ENCODE measurements around the gene PPM1L. TPM values are rescaled to one million over a fixed set of nuclear protein-coding genes. Genes with fewer than 3 reads are reported as not detected.

The PPM1L gene
- total and polyA plus RNA-seq, 10 of the 15 experiments (the other 5 are each of a cell fraction or from before 2014, with no cell fraction given), result under 0.01 to 0.33 (median 0.06) TPM; not detected in 1

DNA sequence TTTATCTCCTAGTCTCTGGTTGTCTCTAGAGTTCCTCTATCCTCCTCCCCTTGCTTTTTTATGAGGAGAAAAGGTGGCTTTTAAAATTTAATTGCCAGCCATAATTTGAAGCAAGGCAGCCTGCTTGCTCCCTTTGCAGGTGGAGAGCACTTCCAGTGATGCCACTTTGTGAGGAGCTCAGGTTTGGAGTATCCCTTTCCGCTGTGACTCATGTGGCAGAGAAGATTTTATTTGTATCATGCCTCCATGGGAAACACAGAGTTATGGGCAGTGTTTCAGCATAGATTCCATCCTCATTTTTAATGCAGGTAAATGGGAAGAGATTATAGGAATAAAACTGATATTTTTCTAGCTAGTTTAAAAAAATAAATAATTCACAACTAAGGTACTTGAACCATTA is 7.0 kb downstream of the PPM1L start:
- Histone ChIP-seq H3K9me3 (replicated peaks; ENCODE audit: control insufficient read depth, insufficient read depth, low read length) (no peaks in the 10 kb centered on the region), H3K4me2 (ENCODE audit: control insufficient read depth, insufficient read depth) (no peak overlapping the region), H2AFZ (ENCODE audit: control insufficient read depth, low read depth, low read length) (no peak overlapping the region), H4K20me1 (ENCODE audit: control insufficient read depth, insufficient read depth) (no peaks in the 10 kb centered on the region), H3K79me2 (ENCODE audit: control insufficient read depth, insufficient read depth, low read length) (no peaks in the 10 kb centered on the region), H3K4me3 (no peak overlapping the region), H3K27me3 (replicated peaks in 1 of 2; ENCODE audit: control insufficient read depth in 2 of 2, insufficient read depth in 2 of 2, low read length in 1 of 2) (peaks cover 0 to 3% of the 10 kb centered on the region in 2 experiments; a peak in 1 of 4 replicates), H3K36me3 (ENCODE audit: control insufficient read depth in 2 of 2, insufficient read depth in 2 of 2, low read length in 1 of 2) (no peaks in the 10 kb centered on the region), H3K27ac (ENCODE audit: control insufficient read depth, insufficient read depth) (no peak overlapping the region), H3K9ac (ENCODE audit: control insufficient read depth, insufficient read depth, low read length) (no peak overlapping the region), H3K4me1 (ENCODE audit: control insufficient read depth, insufficient read depth, low read length) (no peaks in the 10 kb centered on the region)
- POLR2A ChIA-PET, result no interaction called here
- 93% methylated on average over 1 of the region's 1 CpG for WGBS (ENCODE audit: insufficient coverage, insufficient replicate concordance, low lambda C conversion rate, missing lambda C conversion rate)
- DNase-seq (ENCODE audit: low read depth, low spot score) (no peak), FAIRE-seq (no peak), ATAC-seq (no peak)
- CTCF ChIA-PET, result interaction anchor here (1.2 to 1.5 kb wide), 2 partner anchors 12 to 178 kb away, joined by 3 to 5 read pairs; no protein-coding TSS in a partner anchor
- no TSS peak for BruUV-seq (replicated peaks)
- RAD21 ChIA-PET (ENCODE audit: unreplicated experiment), result no interaction called here
- in situ Hi-C loops (cut with MboI) (no loop called here), intact Hi-C loops (cut with micrococcal nuclease; ENCODE audit: unreplicated experiment) (no loop called here)
- SMC1A ChIA-PET (ENCODE audit: uncharacterized antibody, unreplicated experiment), result interaction anchor here (0.6 to 1.5 kb wide), 2 partner anchors 9 to 75 kb away, joined by 3 to 4 read pairs; no protein-coding TSS in a partner anchor
- TF ChIP-seq SUZ12 (IDR thresholded peaks at IDR 0.05; ENCODE audit: unreplicated experiment), result no peak
- no peak for TF ChIP-seq SMARCA5 (IDR thresholded peaks at IDR 0.05)
- no peak for TF ChIP-seq WRNIP1 (IDR thresholded peaks at IDR 0.05; ENCODE audit: borderline replicate concordance, low read depth, low read length)
- TF ChIP-seq IKZF1 (conservative IDR thresholded peaks at IDR 0.05), result no peak
- no peak for TF ChIP-seq CHD4 (IDR thresholded peaks at IDR 0.05)
- TF ChIP-seq ZNF217 (IDR thresholded peaks at IDR 0.05), result no peak
- TF ChIP-seq, protein P1, sequence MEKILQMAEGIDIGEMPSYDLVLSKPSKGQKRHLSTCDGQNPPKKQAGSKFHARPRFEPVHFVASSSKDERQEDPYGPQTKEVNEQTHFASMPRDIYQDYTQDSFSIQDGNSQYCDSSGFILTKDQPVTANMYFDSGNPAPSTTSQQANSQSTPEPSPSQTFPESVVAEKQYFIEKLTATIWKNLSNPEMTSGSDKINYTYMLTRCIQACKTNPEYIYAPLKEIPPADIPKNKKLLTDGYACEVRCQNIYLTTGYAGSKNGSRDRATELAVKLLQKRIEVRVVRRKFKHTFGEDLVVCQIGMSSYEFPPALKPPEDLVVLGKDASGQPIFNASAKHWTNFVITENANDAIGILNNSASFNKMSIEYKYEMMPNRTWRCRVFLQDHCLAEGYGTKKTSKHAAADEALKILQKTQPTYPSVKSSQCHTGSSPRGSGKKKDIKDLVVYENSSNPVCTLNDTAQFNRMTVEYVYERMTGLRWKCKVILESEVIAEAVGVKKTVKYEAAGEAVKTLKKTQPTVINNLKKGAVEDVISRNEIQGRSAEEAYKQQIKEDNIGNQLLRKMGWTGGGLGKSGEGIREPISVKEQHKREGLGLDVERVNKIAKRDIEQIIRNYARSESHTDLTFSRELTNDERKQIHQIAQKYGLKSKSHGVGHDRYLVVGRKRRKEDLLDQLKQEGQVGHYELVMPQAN (conservative IDR thresholded peaks at IDR 0.05), result no peak
- no peak for TF ChIP-seq MEF2B (IDR thresholded peaks at IDR 0.05; ENCODE audit: partially characterized antibody, poor library complexity, severe bottlenecking)
- TF ChIP-seq ZBED1 (IDR thresholded peaks at IDR 0.05; ENCODE audit: borderline replicate concordance), result no peak
- no peak for TF ChIP-seq HDGF (IDR thresholded peaks at IDR 0.05)
- TF ChIP-seq, protein P2, sequence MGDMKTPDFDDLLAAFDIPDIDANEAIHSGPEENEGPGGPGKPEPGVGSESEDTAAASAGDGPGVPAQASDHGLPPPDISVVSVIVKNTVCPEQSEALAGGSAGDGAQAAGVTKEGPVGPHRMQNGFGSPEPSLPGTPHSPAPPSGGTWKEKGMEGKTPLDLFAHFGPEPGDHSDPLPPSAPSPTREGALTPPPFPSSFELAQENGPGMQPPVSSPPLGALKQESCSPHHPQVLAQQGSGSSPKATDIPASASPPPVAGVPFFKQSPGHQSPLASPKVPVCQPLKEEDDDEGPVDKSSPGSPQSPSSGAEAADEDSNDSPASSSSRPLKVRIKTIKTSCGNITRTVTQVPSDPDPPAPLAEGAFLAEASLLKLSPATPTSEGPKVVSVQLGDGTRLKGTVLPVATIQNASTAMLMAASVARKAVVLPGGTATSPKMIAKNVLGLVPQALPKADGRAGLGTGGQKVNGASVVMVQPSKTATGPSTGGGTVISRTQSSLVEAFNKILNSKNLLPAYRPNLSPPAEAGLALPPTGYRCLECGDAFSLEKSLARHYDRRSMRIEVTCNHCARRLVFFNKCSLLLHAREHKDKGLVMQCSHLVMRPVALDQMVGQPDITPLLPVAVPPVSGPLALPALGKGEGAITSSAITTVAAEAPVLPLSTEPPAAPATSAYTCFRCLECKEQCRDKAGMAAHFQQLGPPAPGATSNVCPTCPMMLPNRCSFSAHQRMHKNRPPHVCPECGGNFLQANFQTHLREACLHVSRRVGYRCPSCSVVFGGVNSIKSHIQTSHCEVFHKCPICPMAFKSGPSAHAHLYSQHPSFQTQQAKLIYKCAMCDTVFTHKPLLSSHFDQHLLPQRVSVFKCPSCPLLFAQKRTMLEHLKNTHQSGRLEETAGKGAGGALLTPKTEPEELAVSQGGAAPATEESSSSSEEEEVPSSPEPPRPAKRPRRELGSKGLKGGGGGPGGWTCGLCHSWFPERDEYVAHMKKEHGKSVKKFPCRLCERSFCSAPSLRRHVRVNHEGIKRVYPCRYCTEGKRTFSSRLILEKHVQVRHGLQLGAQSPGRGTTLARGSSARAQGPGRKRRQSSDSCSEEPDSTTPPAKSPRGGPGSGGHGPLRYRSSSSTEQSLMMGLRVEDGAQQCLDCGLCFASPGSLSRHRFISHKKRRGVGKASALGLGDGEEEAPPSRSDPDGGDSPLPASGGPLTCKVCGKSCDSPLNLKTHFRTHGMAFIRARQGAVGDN (IDR thresholded peaks at IDR 0.05), result no peak
- TF ChIP-seq REST (IDR thresholded peaks at IDR 0.05; ENCODE audit: low read depth, low read length), result no peak

Data from GM12878 (cell line).